Mesenchymal stem cell (in vitro differentiated cells and primary cell): ENCODE results near the gene CREBRF.
A peak's percentile ranks its signal among the peaks of the same experiment; 100 is the strongest.
"Not testable (repeated sequence)": the region's sequence is repeated elsewhere in the genome, so short reads cannot be mapped to it uniquely, and the experiment has no call there.

ENCODE experiments used
- DNase-seq: peaks from one replicate; pipeline ENCODE4 v3.0.0-alpha.2; 2013
- H2AFZ ChIP-seq: one replicate; pipeline ENCODE4 v1.6.1; 2013; ENCODE audit warnings: low read depth, mild to moderate bottlenecking, control low read depth, inconsistent platforms, low read length, moderate library complexity
- H2AK5ac ChIP-seq: 2 replicates; pipeline ENCODE4 v1.6.1; 2013; ENCODE audit warnings: low read length, moderate library complexity, mild to moderate bottlenecking, inconsistent platforms; ENCODE audit not compliant: severe bottlenecking
- H2BK120ac ChIP-seq: one replicate; pipeline ENCODE4 v1.6.1; 2013; ENCODE audit warnings: low read depth, mild to moderate bottlenecking, inconsistent platforms, low read length, moderate library complexity
- H2BK12ac ChIP-seq, 2 experiments: one replicate each; pipeline ENCODE4 v1.6.1; 2013; ENCODE audit warnings: inconsistent platforms in 2 of 2, low read length in 2 of 2, mild to moderate bottlenecking in 2 of 2, moderate library complexity in 2 of 2, control low read depth in 1 of 2
- H2BK15ac ChIP-seq: one replicate; pipeline ENCODE4 v1.6.1; 2013; ENCODE audit warnings: mild to moderate bottlenecking, low read depth, inconsistent platforms; ENCODE audit not compliant: poor library complexity, severe bottlenecking
- H2BK5ac ChIP-seq: 2 replicates; pipeline ENCODE4 v1.6.1; 2013; ENCODE audit warnings: low read depth, mild to moderate bottlenecking, low read length, control low read depth, inconsistent platforms; ENCODE audit not compliant: poor library complexity, severe bottlenecking
- H3K14ac ChIP-seq, 2 experiments: one replicate each; pipeline ENCODE4 v1.6.1; 2013; ENCODE audit warnings: inconsistent platforms in 2 of 2, low read length in 2 of 2, control low read depth in 1 of 2, mild to moderate bottlenecking in 1 of 2, moderate library complexity in 1 of 2
- H3K18ac ChIP-seq, 2 experiments: one replicate each; pipeline ENCODE4 v1.6.1; 2013; ENCODE audit warnings: inconsistent platforms in 2 of 2, low read length in 2 of 2, control low read depth in 1 of 2, low read depth in 1 of 2, mild to moderate bottlenecking in 1 of 2
- H3K23ac ChIP-seq, 2 experiments: one replicate each; pipeline ENCODE4 v1.6.1; 2013; ENCODE audit warnings: inconsistent platforms in 2 of 2, low read length in 2 of 2, mild to moderate bottlenecking in 2 of 2, moderate library complexity in 2 of 2, control low read depth in 1 of 2
- H3K27ac ChIP-seq: 2 replicates; pipeline ENCODE4 v1.5.1; 2013; ENCODE audit warnings: mild to moderate bottlenecking, moderate library complexity, low read length, control low read depth, inconsistent platforms; ENCODE audit not compliant: poor library complexity, severe bottlenecking
- H3K27me3 ChIP-seq, 2 experiments: 2 replicates each; pipeline versions ENCODE4 v1.6.1 to v1.7.0; 2013; ENCODE audit warnings: low read length in 2 of 2, mild to moderate bottlenecking in 2 of 2, moderate library complexity in 2 of 2, control low read depth in 1 of 2, inconsistent platforms in 1 of 2; ENCODE audit not compliant: control insufficient read depth in 1 of 2, insufficient read depth in 1 of 2
- H3K36me3 ChIP-seq, 2 experiments: 2 replicates each; pipeline versions ENCODE4 v1.6.1 to v1.7.0; 2013; ENCODE audit warnings: low read length in 2 of 2, control low read depth in 1 of 2, inconsistent platforms in 1 of 2, low read depth in 1 of 2, mild to moderate bottlenecking in 1 of 2; ENCODE audit not compliant: insufficient read depth in 2 of 2, control insufficient read depth in 1 of 2
- H3K4ac ChIP-seq, 2 experiments: one replicate each; pipeline ENCODE4 v1.6.1; 2013; ENCODE audit warnings: inconsistent platforms in 2 of 2, low read length in 2 of 2, mild to moderate bottlenecking in 2 of 2, moderate library complexity in 2 of 2, control low read depth in 1 of 2, low read depth in 1 of 2
- H3K4me1 ChIP-seq: 2 replicates; pipeline ENCODE4 v1.6.1; 2013; ENCODE audit warnings: low read depth, low read length, control low read depth; ENCODE audit not compliant: control insufficient read depth, insufficient read depth
- H3K4me2 ChIP-seq: 2 replicates; pipeline ENCODE4 v1.6.1; 2013; ENCODE audit warnings: low read length, mild to moderate bottlenecking, inconsistent platforms; ENCODE audit not compliant: poor library complexity, severe bottlenecking
- H3K4me3 ChIP-seq, 2 experiments: 2 replicates each; pipeline versions ENCODE4 v1.5.1 to v1.7.0; 2013; ENCODE audit warnings: low read length in 2 of 2, mild to moderate bottlenecking in 2 of 2, control low read depth in 1 of 2, low read depth in 1 of 2; ENCODE audit not compliant: insufficient read depth in 1 of 2
- H3K79me1 ChIP-seq: replicated peaks from 2 replicates; pipeline ENCODE4 v1.6.1; 2013; ENCODE audit warnings: mild to moderate bottlenecking, control low read depth, low read length, inconsistent platforms; ENCODE audit not compliant: poor library complexity, severe bottlenecking
- H3K9ac ChIP-seq: 2 replicates; pipeline ENCODE4 v1.7.0; 2013; ENCODE audit warnings: mild to moderate bottlenecking, low read length, moderate library complexity
- H3K9me3 ChIP-seq: 2 replicates; pipeline ENCODE4 v1.7.0; 2013; ENCODE audit warnings: mild to moderate bottlenecking, low read length; ENCODE audit not compliant: control insufficient read depth
- H4K8ac ChIP-seq: one replicate; pipeline ENCODE4 v1.6.1; 2013; ENCODE audit warnings: inconsistent platforms, mild to moderate bottlenecking, low read length, moderate library complexity
- H4K91ac ChIP-seq: one replicate; pipeline ENCODE4 v1.6.1; 2013; ENCODE audit warnings: mild to moderate bottlenecking, low read length, inconsistent platforms
- WGBS: methylation state at CpG from one replicate; pipeline ENCODE4 v1.1.7; 2013; ENCODE audit warnings: mixed read lengths; 5-methylcytosine and 5-hydroxymethylcytosine counted together

The CREBRF gene

GRCh38 chr5:173076471-173076870 lies 20.3 kb downstream of the CREBRF start:
- not testable (repeated sequence) for H3K4ac ChIP-seq, H3K4me3 ChIP-seq, H3K4me1 ChIP-seq, H3K4me2 ChIP-seq, H4K91ac ChIP-seq, H3K9ac ChIP-seq, H3K9me3 ChIP-seq, H3K18ac ChIP-seq, H3K23ac ChIP-seq, DNase-seq, H2BK15ac ChIP-seq, H3K14ac ChIP-seq, H2AFZ ChIP-seq, H3K27me3 ChIP-seq, H2BK12ac ChIP-seq, H3K27ac ChIP-seq, H4K8ac ChIP-seq, H2BK5ac ChIP-seq, H2BK120ac ChIP-seq, H2AK5ac ChIP-seq, H3K79me1 ChIP-seq
- 93% methylated on average over 4 of the region's 4 CpGs for WGBS
- peaks cover 3 to 15% of the 10 kb centered on the region in 2 experiments for H3K36me3 ChIP-seq

GRCh38 chr5:173078878-173079277 lies 22.7 kb downstream of the CREBRF start:
- no peak overlapping the region for H2BK120ac ChIP-seq
- no peak overlapping the region for H3K23ac ChIP-seq
- H3K4me1 ChIP-seq, result no peaks in the 10 kb centered on the region
- 95% methylated on average over 3 of the region's 3 CpGs for WGBS
- H2AK5ac ChIP-seq, result no peak overlapping the region
- no peak overlapping the region for H3K4me3 ChIP-seq
- H3K27me3 ChIP-seq, result no peaks in the 10 kb centered on the region
- peaks cover 3% of the 10 kb centered on the region for H3K79me1 ChIP-seq
- no peak overlapping the region for H3K27ac ChIP-seq
- H4K91ac ChIP-seq, result no peak overlapping the region
- H2BK12ac ChIP-seq, result no peak overlapping the region
- H2BK15ac ChIP-seq, result no peak overlapping the region
- DNase-seq, result no peak
- no peak overlapping the region for H2AFZ ChIP-seq
- no peak overlapping the region for H3K4ac ChIP-seq
- no peak overlapping the region for H3K18ac ChIP-seq
- H3K9me3 ChIP-seq, result no peaks in the 10 kb centered on the region
- H2BK5ac ChIP-seq, result no peak overlapping the region
- no peak overlapping the region for H3K14ac ChIP-seq
- H4K8ac ChIP-seq, result no peak overlapping the region
- peak overlapping the region; percentile 17 for H3K9ac ChIP-seq
- peaks cover 4 to 25% of the 10 kb centered on the region in 2 experiments for H3K36me3 ChIP-seq
- H3K4me2 ChIP-seq, result no peak overlapping the region

GRCh38 chr5:173089581-173089980 lies 33.4 kb downstream of the CREBRF start:
- H3K23ac ChIP-seq, result no peak overlapping the region
- H3K4me2 ChIP-seq, result no peak overlapping the region
- peaks cover 1% of the 10 kb centered on the region for H3K79me1 ChIP-seq
- H4K91ac ChIP-seq, result no peak overlapping the region
- no peak overlapping the region for H3K9ac ChIP-seq
- H2BK120ac ChIP-seq, result no peak overlapping the region
- H3K27ac ChIP-seq, result no peak overlapping the region
- H3K4ac ChIP-seq, result no peak overlapping the region
- no peak for DNase-seq
- peaks cover 21 to 61% of the 10 kb centered on the region in 2 experiments for H3K36me3 ChIP-seq
- H2BK12ac ChIP-seq, result no peak overlapping the region
- H3K4me3 ChIP-seq, result no peak overlapping the region
- WGBS, result no CpG with 5 or more reads among the region's 1 CpG
- no peak overlapping the region for H2BK15ac ChIP-seq
- no peaks in the 10 kb centered on the region for H3K27me3 ChIP-seq
- no peak overlapping the region for H2BK5ac ChIP-seq
- H3K14ac ChIP-seq, result no peak overlapping the region
- H3K4me1 ChIP-seq, result peaks cover 3% of the 10 kb centered on the region
- no peak overlapping the region for H4K8ac ChIP-seq
- H3K9me3 ChIP-seq, result no peaks in the 10 kb centered on the region
- no peak overlapping the region for H3K18ac ChIP-seq
- H2AFZ ChIP-seq, result no peak overlapping the region
- H2AK5ac ChIP-seq, result no peak overlapping the region

GRCh38 chr5:173090639-173091038 lies 34.5 kb downstream of the CREBRF start:
- no peak overlapping the region for H3K23ac ChIP-seq
- no peak overlapping the region for H3K4me2 ChIP-seq
- peaks cover 3% of the 10 kb centered on the region for H3K4me1 ChIP-seq
- H2AFZ ChIP-seq, result no peak overlapping the region
- H2BK12ac ChIP-seq, result no peak overlapping the region
- no peak overlapping the region for H4K8ac ChIP-seq
- H3K36me3 ChIP-seq, result peaks cover 18 to 58% of the 10 kb centered on the region in 2 experiments
- H2AK5ac ChIP-seq, result no peak overlapping the region
- H2BK5ac ChIP-seq, result no peak overlapping the region
- no peak overlapping the region for H3K18ac ChIP-seq
- H3K4me3 ChIP-seq, result no peak overlapping the region
- no peak overlapping the region for H4K91ac ChIP-seq
- H3K27me3 ChIP-seq, result no peaks in the 10 kb centered on the region
- DNase-seq, result no peak
- H3K9me3 ChIP-seq, result no peaks in the 10 kb centered on the region
- peaks cover 1% of the 10 kb centered on the region for H3K79me1 ChIP-seq
- 87% methylated on average over 2 of the region's 2 CpGs for WGBS
- H3K27ac ChIP-seq, result no peak overlapping the region
- H3K9ac ChIP-seq, result no peak overlapping the region
- no peak overlapping the region for H3K4ac ChIP-seq
- H2BK120ac ChIP-seq, result no peak overlapping the region
- no peak overlapping the region for H3K14ac ChIP-seq
- H2BK15ac ChIP-seq, result no peak overlapping the region
